B cell (primary cell): ENCODE measurements around the gene WFS1.

ENCODE experiments used
- CTCF ChIP-seq: fragments of 200-600 bp; IDR thresholded peaks from one replicate; pipeline ENCODE4 v1.8.0; 2022; ENCODE audit warnings: antibody characterized with exemption, mild to moderate bottlenecking
- EZH2 ChIP-seq: IDR thresholded peaks from 2 replicates; pipeline ENCODE4 v1.6.1; 2012; ENCODE audit warnings: borderline replicate concordance, low read depth, mild to moderate bottlenecking, moderate library complexity, low read length; ENCODE audit not compliant: insufficient read depth, poor library complexity, severe bottlenecking

- TF ChIP-seq CTCF (no peak), EZH2 (no peak)
Observed at GRCh38 chr4:6239486-6239885, 30.2 kb upstream of the WFS1 start.
